Measurements from ENCODE around the gene SLC32A1. TPM values are rescaled to one million over a fixed set of nuclear protein-coding genes. Genes with fewer than 3 reads are reported as not detected.

The SLC32A1 gene
- total and polyA plus RNA-seq, 2 of the 13 experiments (the other 11 are each of a cell fraction or from before 2014, with no cell fraction given), result not detected

DNA sequence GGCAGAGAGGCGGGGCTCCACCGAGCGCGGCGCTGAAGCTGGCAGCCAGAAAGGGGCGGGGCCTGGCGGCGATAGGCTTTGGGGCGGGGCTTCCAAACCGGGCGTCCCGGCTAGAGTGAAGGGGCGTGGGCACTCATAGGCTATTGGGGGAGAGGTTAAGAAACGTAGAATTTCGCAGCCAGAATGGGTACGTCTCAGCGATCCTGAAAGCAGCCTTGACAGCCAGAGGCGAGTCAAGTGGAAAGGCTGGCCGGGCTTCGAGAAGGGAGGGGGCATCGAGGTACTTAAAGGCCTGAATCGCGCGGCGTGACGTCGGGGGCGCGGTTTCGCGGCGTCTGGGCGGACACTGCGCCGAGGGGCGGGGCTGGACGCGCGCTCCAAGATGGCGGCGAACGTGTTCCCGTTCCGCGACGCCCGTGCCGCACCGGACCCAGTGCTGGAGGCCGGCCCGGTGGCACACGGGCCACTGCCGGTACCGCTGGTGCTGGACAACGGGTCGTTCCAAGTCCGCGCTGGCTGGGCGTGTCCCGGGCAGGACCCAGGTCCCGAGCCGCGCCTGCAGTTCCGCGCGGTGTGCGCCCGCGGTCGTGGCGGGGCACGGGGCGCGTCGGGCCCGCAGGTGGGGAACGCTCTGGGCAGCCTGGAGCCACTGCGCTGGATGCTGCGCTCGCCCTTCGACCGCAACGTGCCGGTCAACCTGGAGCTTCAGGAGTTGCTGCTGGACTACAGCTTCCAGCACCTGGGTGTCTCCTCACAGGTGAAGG lies 24.0 kb downstream of the SLC32A1 start, which contains the start of gene ACTR5 (continued):
- TF ChIP-seq, protein P1, sequence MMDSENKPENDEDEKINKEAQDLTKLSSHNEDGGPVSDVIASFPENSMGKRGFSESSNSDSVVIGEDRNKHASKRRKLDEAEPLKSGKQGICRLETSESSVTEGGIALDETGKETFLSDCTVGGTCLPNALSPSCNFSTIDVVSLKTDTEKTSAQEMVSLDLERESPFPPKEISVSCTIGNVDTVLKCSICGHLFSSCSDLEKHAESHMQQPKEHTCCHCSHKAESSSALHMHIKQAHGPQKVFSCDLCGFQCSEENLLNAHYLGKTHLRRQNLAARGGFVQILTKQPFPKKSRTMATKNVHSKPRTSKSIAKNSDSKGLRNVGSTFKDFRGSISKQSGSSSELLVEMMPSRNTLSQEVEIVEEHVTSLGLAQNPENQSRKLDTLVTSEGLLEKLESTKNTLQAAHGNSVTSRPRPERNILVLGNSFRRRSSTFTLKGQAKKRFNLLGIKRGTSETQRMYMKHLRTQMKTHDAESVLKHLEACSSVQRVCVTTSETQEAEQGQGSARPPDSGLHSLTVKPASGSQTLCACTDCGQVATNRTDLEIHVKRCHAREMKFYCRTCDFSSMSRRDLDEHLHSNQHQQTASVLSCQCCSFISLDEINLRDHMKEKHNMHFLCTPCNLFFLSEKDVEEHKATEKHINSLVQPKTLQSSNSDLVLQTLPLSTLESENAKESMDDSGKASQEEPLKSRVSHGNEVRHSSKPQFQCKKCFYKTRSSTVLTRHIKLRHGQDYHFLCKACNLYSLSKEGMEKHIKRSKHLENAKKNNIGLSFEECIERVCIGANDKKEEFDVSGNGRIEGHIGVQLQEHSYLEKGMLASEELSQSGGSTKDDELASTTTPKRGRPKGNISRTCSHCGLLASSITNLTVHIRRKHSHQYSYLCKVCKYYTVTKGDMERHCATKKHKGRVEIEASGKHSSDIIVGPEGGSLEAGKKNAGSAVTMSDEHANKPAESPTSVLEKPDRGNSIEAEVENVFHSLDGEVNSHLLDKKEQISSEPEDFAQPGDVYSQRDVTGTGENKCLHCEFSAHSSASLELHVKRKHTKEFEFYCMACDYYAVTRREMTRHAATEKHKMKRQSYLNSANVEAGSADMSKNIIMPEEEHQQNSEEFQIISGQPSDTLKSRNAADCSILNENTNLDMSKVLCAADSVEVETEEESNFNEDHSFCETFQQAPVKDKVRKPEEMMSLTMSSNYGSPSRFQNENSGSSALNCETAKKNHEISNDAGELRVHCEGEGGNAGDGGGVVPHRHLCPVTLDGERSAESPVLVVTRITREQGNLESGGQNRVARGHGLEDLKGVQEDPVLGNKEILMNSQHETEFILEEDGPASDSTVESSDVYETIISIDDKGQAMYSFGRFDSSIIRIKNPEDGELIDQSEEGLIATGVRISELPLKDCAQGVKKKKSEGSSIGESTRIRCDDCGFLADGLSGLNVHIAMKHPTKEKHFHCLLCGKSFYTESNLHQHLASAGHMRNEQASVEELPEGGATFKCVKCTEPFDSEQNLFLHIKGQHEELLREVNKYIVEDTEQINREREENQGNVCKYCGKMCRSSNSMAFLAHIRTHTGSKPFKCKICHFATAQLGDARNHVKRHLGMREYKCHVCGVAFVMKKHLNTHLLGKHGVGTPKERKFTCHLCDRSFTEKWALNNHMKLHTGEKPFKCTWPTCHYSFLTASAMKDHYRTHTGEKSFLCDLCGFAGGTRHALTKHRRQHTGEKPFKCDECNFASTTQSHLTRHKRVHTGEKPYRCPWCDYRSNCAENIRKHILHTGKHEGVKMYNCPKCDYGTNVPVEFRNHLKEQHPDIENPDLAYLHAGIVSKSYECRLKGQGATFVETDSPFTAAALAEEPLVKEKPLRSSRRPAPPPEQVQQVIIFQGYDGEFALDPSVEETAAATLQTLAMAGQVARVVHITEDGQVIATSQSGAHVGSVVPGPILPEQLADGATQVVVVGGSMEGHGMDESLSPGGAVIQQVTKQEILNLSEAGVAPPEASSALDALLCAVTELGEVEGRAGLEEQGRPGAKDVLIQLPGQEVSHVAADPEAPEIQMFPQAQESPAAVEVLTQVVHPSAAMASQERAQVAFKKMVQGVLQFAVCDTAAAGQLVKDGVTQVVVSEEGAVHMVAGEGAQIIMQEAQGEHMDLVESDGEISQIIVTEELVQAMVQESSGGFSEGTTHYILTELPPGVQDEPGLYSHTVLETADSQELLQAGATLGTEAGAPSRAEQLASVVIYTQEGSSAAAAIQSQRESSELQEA (CRISPR knock-in tag; IDR thresholded peaks at IDR 0.05; ENCODE audit: not compliant biosample characterization), result peak; percentile 97
- no peak; the same call in 1 of the 2 replicates for TF ChIP-seq ZNF790 (CRISPR knock-in tag; IDR thresholded peaks at IDR 0.05; ENCODE audit: borderline replicate concordance)
- no peak; the same call in 1 of the 2 replicates for TF ChIP-seq SP1 (IDR thresholded peaks at IDR 0.05)
- peak; percentile 97 for TF ChIP-seq SP1 (CRISPR knock-in tag; IDR thresholded peaks at IDR 0.05)
- peak; percentile 96 for TF ChIP-seq KMT2A (CRISPR knock-in tag; IDR thresholded peaks at IDR 0.05)
- no peak for TF ChIP-seq RORA (CRISPR knock-in tag; IDR thresholded peaks at IDR 0.05)
- TF ChIP-seq DNMT3B (CRISPR knock-in tag; conservative IDR thresholded peaks at IDR 0.05), result peak; percentile 33; the same call in 1 of the 2 replicates
- TF ChIP-seq, protein P2, sequence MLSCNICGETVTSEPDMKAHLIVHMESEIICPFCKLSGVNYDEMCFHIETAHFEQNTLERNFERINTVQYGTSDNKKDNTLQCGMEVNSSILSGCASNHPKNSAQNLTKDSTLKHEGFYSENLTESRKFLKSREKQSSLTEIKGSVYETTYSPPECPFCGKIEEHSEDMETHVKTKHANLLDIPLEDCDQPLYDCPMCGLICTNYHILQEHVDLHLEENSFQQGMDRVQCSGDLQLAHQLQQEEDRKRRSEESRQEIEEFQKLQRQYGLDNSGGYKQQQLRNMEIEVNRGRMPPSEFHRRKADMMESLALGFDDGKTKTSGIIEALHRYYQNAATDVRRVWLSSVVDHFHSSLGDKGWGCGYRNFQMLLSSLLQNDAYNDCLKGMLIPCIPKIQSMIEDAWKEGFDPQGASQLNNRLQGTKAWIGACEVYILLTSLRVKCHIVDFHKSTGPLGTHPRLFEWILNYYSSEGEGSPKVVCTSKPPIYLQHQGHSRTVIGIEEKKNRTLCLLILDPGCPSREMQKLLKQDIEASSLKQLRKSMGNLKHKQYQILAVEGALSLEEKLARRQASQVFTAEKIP (CRISPR knock-in tag; IDR thresholded peaks at IDR 0.05; ENCODE audit: borderline replicate concordance), result no peak
- peak; percentile 79 for TF ChIP-seq SP2 (CRISPR knock-in tag; IDR thresholded peaks at IDR 0.05)
- TF ChIP-seq, protein P3, sequence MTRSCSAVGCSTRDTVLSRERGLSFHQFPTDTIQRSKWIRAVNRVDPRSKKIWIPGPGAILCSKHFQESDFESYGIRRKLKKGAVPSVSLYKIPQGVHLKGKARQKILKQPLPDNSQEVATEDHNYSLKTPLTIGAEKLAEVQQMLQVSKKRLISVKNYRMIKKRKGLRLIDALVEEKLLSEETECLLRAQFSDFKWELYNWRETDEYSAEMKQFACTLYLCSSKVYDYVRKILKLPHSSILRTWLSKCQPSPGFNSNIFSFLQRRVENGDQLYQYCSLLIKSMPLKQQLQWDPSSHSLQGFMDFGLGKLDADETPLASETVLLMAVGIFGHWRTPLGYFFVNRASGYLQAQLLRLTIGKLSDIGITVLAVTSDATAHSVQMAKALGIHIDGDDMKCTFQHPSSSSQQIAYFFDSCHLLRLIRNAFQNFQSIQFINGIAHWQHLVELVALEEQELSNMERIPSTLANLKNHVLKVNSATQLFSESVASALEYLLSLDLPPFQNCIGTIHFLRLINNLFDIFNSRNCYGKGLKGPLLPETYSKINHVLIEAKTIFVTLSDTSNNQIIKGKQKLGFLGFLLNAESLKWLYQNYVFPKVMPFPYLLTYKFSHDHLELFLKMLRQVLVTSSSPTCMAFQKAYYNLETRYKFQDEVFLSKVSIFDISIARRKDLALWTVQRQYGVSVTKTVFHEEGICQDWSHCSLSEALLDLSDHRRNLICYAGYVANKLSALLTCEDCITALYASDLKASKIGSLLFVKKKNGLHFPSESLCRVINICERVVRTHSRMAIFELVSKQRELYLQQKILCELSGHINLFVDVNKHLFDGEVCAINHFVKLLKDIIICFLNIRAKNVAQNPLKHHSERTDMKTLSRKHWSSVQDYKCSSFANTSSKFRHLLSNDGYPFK (CRISPR knock-in tag; IDR thresholded peaks at IDR 0.05; ENCODE audit: borderline replicate concordance), result peak; percentile 59
- peak; percentile 90 for TF ChIP-seq MED8 (CRISPR knock-in tag; IDR thresholded peaks at IDR 0.05; ENCODE audit: insufficient replicate concordance)
- no peak; the same call in none of the 2 replicates for TF ChIP-seq JUN (CRISPR knock-in tag; IDR thresholded peaks at IDR 0.05)
- TF ChIP-seq ARHGAP35 (CRISPR knock-in tag; IDR thresholded peaks at IDR 0.05; ENCODE audit: borderline replicate concordance), result peak; percentile 97
- TF ChIP-seq NFE2 (CRISPR knock-in tag; IDR thresholded peaks at IDR 0.05), result no peak
